EH (cell line): ENCODE results near the gene MAGEB1.
A peak's percentile ranks its signal among the peaks of the same experiment; 100 is the strongest.

Experiments used
- DNase-seq: peaks from one replicate; pipeline ENCODE4 v3.0.0-alpha.2; 2015; ENCODE audit warnings: low read depth

MAGEB1 gene, protein sequence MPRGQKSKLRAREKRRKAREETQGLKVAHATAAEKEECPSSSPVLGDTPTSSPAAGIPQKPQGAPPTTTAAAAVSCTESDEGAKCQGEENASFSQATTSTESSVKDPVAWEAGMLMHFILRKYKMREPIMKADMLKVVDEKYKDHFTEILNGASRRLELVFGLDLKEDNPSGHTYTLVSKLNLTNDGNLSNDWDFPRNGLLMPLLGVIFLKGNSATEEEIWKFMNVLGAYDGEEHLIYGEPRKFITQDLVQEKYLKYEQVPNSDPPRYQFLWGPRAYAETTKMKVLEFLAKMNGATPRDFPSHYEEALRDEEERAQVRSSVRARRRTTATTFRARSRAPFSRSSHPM

DNA sequence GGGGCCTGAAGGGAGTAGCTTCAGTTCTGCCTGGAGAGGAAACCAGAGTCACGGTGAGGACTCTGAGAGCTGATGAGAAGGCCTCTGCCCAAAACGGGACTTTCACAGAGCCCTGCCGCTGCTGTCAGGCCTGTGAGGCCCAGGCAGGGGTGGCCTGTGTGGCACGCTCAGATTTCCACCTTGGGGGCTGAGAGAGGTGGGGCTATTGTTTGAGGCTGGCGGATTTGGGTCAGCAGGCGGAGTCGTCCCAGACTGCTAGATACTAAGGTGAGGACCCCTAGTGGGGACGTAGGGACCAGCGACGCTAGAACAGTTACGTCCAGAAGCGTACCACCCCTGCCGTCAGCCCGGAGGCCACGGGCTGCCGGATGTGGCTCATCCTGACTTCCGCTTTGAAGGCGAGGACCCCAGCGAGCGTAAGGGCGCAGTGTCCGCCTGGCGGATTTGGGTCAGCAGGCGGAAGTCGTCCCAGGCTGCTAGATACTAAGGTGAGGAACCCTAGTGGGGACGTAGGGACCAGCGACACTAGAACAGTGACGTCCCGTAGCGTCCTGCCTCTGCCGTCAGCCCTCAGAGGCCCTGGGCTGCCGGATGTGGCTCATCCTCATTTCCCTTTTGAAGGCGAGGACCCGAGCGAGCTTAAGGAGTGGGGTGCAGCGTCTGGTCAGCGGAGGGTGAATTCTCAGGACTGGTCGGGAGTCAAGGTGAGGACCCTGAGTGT is at the start of gene MAGEB1:
MAGEB1 (plus strand) TSS at position 378 of the 721 bp plus-strand sequence. CDS start 3,348 bp downstream, outside the sequence.
- DNase-seq = no peak

DNA sequence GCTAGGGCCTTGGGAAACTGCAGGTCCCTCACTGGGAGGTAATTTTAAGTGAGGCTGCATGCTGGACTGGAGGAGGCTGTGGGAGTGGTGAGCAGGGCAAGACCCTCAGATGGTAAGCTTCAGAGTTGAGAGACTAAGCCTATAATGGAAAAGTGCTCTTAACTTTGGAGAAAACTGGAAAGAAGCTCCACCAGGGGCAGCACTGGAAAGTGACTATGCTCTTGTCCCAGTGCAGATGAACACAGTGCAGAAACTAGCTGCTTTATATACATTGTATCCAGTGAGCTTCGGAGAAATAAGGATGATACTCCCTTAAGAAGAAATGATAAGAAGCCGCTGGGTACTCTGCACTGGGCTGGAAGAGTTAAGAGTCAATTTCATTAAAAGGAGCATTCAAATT is 34.8 kb upstream of the MAGEB1 start:
- DNase-seq = no peak

DNA sequence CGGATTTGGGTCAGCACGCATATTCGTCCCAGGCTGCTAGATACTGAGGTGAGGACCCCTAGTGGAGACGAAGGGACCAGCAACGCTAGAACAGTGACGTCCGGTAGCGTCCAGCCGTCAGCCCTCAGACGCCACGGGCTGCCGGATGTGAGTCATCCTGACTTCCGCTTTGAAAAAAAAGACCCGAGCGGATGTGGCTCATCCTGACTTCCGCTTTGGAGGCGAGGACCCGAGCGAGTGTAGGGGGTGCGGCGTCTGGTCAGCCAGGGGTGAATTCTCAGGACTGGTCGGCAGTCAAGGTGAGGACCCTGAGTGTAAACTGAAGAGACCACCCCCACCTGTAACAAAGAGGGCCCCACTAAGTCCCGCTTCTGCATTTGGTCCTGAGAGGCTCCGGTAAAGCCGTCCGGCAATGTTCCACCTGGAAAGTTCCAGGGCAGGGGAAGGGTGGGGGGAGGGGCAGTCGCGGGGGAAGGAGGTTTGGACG is 31.5 kb upstream of the MAGEB1 start, which contains the start of gene MAGEB2:
MAGEB2 (plus strand) TSS at position 207 of the 487 bp plus-strand sequence. CDS start 3,018 bp downstream, outside the sequence.
- DNase-seq = no peak

DNA sequence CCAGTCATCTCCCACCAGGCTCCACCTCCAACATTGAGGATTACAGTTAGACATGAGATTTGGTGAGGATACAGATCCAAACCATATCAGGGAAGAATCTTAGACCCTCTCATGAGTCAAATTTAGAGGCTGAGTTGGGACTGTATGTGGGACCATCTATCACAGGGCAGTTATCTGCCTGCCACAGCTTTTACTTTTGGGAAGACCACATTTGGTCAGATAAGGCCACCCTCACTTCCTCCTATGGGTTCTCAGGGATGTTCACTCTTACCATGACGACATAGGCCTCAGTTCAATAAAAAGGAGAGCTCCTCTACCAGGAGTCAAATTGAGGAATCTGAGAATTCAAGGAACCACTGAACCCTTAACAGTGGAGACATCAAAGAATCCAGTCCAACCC is 29.5 kb upstream of the MAGEB1 start:
- DNase-seq = no peak

DNA sequence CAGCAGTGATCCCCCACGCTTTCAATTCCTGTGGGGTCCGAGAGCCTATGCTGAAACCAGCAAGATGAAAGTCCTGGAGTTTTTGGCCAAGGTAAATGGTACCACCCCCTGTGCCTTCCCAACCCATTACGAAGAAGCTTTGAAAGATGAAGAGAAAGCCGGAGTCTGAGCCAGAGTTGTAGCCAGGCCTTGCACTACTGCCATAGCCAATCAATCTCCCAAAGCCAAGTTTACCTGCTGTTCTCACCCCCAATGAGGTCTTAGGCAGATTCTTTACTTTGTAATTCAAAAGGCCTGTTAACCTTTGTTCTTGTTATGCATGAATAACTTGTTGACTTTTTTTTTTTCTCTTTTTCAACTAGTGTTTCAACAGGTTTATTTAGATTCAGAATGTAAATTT is 27.6 kb upstream of the MAGEB1 start:
- DNase-seq = no peak

DNA sequence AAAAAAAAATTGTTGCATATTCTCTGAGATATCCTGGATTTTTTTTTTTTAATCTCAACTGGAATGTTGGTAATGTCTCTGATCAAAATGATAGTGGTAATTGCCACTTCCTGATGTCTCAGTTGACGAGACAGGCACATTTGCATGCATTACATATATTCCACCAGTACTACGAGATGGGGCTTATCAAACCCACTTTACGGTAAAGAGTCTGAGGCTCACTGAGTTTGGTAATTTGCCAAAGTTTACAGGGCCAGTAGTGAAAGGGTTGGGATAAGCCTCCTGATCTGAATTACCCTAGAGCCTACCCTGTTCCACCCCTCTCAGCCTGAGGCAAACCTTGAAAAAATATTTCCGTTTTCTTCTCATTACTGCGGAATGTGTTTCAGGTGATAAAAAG is 26.3 kb upstream of the MAGEB1 start:
- DNase-seq = no peak

DNA sequence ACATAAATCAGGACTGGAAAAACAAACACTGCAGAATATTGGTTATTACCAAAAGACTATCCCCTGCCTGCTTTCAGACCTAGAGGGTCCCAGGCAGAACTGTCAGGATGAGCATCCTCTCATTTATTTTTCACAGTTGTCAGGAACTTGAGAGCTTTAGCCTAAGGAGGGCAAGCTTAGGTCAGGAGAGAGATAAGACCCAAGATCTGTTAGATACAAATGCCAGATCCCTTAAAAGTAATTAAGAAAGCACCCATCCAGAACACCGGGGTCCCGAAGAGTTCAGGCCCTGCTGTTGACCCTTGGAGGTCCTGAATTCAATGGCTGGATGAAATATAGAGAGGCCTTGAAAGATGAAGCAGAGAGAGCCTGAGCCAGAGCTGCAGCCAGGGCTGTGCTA is 22.4 kb upstream of the MAGEB1 start:
- no peak for DNase-seq

DNA sequence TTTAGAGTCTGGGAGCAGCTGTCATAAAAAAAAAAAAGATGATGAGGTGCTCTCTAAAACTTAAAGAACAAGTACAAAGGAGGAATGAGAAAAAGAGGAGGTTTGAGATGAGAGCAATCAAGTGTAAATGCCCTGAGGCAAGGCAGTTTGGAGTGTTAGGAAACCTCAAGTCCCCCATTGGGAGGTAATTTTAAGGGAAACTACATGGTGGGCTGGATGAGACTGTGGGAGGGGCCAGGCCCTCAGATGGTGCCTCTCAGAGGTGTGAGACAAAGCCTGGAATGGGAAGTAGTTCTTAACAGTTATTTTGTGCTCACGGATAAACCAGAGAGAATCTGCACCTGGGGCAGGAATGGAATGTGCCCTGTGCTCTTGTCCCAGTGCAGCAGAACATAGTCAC is 18.4 kb upstream of the MAGEB1 start:
- DNase-seq = no peak

DNA sequence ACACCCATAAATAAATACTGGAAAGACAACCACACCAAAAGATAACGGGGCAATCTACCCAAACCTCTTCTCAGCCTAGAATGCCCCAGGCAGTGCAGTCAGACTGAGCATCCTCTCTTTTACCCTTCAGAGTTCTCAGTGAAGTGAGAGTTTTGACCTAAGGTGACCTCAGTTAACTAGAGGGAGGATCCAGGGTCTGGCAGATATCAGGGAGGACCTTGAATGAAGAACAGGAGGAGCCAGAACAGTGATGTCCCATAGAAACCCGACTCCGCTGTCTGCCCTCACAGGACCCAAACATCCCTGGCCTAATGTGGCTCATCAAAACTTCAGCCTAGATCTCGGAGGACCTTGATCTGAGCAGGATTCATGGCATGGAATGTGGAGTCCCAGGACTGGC is 16.6 kb upstream of the MAGEB1 start, which contains the start of gene MAGEB3:
MAGEB3 (plus strand) TSS at position 263 of the 400 bp plus-strand sequence. CDS start 5,268 bp downstream, outside the sequence.
- DNase-seq = no peak

DNA sequence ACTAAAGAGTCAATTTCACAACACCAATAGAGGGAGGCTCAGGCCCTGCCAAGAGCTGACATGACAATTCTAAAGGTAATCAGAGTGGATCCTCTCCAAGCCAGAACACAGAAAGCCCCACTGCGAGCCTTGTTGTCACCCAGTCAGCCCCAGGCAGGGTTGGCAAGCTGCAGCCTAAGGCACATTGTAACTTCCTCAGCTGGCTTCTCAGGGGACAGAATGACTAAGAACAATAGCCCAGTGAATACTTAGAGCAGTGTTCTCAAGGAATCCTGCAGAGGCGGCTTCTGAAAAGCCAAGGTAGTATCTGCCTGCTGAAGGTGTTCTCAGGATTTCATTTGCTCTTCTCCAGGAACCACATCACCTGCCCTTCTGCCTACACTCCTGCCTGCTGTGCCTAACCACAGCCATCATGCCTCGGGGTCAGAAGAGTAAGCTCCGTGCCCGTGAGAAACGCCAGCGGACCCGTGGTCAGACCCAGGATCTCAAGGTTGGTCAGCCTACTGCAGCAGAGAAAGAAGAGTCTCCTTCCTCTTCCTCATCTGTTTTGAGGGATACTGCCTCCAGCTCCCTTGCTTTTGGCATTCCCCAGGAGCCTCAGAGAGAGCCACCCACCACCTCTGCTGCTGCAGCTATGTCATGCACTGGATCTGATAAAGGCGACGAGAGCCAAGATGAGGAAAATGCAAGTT is 5.1 kb upstream of the MAGEB1 start, which contains the start of gene MAGEB4:
MAGEB4 (plus strand) TSS at position 277 of the 692 bp plus-strand sequence; CDS start at position 413, 136 bp downstream.
- DNase-seq = no peak

DNA sequence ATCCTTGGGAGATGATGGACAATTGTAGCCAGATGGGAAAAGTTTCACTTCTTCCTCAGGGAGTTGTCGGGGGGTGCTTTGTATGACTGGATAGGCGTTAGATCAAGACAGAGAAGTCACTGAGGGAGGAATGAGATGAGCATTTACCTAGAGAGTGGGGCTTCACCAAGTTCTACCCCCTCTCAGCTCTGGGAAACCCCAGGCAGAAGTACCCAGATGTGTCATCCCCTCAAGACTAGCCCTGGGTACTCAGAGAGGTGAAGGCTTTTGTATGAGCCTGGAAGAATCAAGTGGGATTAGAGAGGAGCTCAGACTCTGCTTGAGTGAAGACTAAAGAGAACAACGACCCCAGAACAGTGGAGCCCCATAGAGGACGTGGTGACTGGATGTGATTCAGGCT is 1.9 kb downstream of the MAGEB1 start:
- DNase-seq = no peak

DNA sequence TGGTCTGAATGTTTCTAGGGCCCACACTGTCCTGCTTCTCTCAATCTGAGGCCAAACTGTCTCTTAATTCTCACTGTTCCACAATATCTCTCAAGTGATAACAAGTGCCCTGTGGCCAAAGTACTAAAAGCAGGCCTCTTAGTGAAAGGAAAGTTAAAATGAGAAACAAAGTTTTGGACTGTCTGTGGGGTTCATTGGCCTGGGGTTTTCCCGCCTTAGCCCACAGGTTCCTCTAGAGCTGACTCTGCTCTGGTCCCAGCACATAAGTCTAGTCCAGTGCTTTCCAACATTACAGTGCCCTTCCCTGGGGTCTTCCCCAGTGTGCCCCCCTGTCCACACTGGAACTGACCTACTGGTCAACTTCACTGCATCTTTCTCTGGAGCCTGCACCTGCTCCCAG is 6.3 kb downstream of the MAGEB1 start:
- no peak for DNase-seq

DNA sequence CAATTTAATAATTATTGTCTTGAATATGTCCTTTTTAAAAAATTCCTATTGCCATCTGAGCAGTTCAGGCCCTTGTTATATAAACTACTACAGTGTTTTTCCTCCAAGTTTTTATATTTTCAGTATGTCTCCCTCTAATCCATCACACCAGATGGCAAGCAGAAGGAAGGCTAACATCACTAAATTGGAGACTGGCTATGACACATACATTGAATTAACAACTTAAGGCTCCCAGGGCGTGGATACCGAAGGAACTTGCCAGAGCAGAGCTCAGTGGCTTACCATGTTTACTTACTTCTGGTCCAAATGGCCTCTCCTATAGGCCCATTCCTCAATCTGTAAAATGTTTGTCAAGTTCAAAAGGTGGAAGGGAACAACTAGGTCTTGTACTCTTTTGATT is 13.0 kb downstream of the MAGEB1 start:
- no peak for DNase-seq

DNA sequence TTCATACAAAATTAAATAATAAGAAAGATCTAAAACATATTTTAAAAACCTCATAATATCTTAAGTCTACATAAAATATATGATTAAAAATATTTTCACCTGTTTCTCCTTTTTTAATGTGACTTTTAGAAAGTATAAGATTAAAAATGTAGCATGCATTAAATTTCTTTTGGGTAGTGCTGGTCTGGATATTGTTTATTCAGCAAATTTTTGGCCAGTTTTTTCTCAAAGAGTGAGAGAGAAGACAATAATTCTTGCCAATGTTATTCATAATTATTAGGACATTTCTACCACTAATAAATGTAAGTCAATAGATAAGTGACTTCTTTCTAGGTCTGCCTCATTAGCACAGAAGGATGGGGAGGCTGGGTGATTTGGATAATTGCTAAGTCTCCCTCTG is 14.1 kb downstream of the MAGEB1 start:
- no peak for DNase-seq

DNA sequence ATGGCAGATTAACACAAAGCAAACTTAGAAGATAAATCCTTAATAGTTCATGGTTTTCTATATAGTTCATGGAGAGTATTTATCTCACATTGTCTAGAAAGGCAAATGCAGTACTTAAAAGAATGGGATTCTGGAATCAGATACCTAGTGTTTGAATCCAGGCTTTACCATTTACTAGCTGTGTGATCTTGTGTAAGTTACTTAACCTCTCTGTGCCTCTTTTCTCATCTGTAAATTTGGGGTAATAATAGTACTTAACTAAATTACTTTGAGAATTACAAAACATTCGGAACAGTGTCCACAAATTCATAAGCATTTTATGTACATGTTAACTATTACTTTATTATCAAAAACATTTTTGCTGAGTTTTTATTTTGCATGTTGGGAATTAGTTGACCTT is 15.8 kb downstream of the MAGEB1 start:
- DNase-seq = no peak

DNA sequence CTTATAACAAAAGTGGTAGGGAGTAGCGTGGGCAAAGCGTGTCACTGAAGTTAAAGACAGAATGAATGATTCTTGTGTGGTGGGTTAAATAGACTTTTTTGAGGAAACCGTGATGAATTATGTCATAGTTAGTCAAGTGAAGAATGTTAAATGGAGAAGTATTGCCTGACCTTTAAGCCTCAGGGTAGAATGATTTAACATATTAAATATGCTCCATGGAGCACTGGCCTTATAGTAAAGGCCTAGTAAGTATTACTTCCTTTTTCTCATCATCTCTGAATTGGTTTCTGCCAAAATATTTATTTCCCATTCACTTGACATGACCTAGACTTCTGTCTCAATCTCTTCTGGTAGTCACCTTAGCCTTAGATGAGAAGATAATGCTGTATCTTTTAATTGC is 23.7 kb downstream of the MAGEB1 start:
- peak; percentile 13 for DNase-seq

DNA sequence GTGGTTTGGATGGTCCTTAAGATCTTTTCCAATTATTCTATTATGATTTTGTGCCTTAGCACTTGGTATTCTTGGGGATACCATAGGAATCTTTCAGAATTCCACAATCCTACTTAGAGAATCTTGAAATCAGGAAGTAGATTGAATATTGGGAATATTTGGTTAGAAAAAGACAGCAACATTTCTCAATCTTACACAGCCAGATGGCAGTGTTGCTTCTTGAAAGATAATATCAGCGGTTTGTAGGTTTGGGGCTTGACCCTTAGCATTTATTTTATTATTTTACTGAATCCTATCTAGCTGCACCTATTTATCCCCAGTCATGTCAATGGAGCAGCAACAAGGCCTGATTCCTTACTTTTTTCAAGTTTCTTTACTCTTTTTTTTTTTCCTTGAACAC is 28.6 kb downstream of the MAGEB1 start:
- peak; percentile 32 for DNase-seq

DNA sequence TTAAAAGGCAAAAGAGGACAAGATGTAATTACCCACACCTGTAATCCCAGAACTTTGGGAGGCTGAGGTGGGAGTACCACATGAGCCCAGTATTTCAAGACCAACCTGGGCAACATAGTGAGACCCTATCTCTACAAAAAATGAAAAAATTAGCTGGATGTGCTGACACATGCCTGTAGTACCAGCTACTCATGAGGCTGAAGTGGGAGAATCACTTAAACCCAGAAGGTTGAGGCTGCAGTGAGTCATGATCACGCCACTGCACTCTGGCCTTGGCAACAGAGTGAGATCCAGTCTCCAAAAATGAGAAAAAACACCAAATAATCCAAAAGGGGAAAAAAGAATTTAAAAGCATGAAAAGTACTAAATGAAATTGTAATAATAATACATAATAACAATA is 31.4 kb downstream of the MAGEB1 start:
- peak; percentile 31 for DNase-seq

DNA sequence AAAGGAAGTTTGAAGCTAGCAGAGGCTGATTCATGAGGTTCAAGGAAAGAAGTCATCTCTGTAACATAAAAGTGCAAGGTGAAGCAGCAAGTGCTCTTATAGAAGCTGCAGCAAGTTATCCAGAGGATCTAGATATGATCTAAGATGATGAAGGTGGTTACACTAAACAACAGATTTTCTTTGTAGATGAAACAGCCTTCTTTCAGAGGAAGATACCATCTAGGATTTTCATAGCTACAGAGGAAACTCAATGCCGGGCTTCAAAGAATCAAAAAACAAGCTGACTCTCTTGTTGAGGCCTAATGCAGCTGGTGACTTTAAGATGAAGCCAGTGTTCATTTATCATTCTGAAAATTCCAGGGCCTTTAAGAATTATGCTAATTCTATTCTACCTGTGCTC is 33.5 kb downstream of the MAGEB1 start:
- no peak for DNase-seq

DNA sequence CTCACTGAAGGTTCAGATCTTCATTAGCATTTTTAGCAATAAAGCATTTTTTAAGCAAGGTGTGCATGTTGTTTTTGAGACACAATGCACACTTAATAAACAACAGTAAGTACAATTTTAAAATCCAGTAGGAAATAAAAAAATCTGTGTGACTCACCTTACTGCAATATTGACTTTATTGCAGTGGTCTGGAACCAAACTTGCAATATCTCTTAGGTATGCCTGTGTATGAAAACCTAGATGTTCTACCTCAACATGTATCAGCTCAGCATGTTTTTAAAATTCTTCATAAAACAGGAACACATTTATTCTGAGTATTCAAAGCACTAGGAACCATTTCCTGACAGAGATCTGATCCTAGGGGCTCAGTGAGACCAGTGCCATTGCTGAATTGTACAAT is 35.6 kb downstream of the MAGEB1 start:
- peak; percentile 1 for DNase-seq

DNA sequence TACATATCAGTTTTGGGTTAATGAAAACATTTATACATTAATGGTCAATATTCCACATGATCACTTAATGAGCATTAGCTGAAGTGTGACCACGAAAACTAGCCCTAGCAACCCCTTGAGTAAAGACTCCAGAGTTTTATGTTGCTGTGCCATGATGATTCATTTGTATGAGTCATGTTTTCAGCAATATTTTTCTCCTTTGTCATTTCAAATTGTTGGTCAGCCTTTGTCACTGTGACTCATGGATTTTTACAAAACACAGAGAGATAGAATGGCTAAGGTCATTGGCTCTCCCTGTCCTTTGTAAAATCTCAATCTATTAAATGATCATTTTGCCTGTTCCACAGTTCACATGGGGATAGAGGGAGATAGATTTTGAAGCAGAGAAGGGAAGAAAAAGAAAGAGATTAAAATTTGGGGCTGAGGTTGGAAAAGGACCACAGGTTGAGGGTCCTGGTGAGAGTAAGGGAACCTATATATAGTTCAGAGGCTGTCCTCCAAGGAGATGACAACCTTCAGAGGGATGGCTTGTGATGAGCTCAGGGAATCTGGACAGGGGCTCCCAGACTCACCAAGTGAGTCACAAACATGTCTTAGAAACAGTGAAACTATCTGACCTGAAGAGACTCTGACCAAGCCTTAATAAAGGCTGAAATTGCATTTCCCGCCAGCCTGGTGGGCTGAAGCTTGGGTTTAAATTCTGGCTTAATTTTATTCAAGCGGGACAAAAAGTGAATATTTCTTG is 36.7 kb downstream of the MAGEB1 start:
- DNase-seq = peak; percentile 90
